K562 (cell line): ENCODE data around the gene UBXN1.

Source experiments
- FIP1L1 ChIP-seq: fragments of 200-400 bp; formaldehyde crosslinking; IDR thresholded peaks from 2 replicates; pipeline ENCODE4 v1.6.1; 2018; ENCODE audit warnings: mild to moderate bottlenecking, low read depth, low read length; ENCODE audit not compliant: poor library complexity, severe bottlenecking
- RAD21 ChIP-seq, 2 experiments: fragments of 250-450 bp in 1 of 2; fragments of 450-650 bp in 1 of 2; sonication (Bioruptor Pico) in 1 of 2; formaldehyde crosslinking in 1 of 2; IDR thresholded peaks in 1 of 2; conservative IDR thresholded peaks in 1 of 2; 2 replicates each; pipeline versions ENCODE4 v1.4.0 to v1.8.0; 2020 to 2022; ENCODE audit warnings: mild to moderate bottlenecking in 2 of 2, moderate library complexity in 1 of 2
- TAF1 ChIP-seq: IDR thresholded peaks from 2 replicates; pipeline ENCODE4 v1.6.1; 2011; ENCODE audit warnings: mild to moderate bottlenecking, low read length, moderate library complexity; ENCODE audit not compliant: insufficient read depth, control insufficient read depth, severe bottlenecking; ENCODE audit errors: extremely low read depth
- YY1 ChIP-seq, 3 experiments: IDR thresholded peaks; 2 replicates each; pipeline ENCODE4 v1.6.1; 2011; ENCODE audit warnings: low read length in 2 of 3, mild to moderate bottlenecking in 2 of 3, moderate library complexity in 2 of 3, borderline replicate concordance in 1 of 3, control low read depth in 1 of 3, low read depth in 1 of 3; ENCODE audit not compliant: insufficient read depth in 3 of 3, insufficient replicate concordance in 2 of 3, control insufficient read depth in 1 of 3, insufficient read length in 1 of 3; ENCODE audit errors: extremely low read depth in 1 of 3
- ZNF263 ChIP-seq: sonication (generic); formaldehyde crosslinking; IDR thresholded peaks from 2 replicates; pipeline ENCODE4 v1.8.0; 2022; ENCODE audit warnings: mild to moderate bottlenecking, missing genetic modification reagents, borderline replicate concordance
- TF ChIP-seq, protein P1 (sequence below): sonication (generic); formaldehyde crosslinking; IDR thresholded peaks from 2 replicates; pipeline ENCODE4 v1.8.0; 2023; ENCODE audit warnings: mild to moderate bottlenecking, missing genetic modification reagents
- TF ChIP-seq, protein P2 (sequence below): sonication (generic); formaldehyde crosslinking; IDR thresholded peaks from 2 replicates; pipeline ENCODE4 v1.8.0; 2022; ENCODE audit warnings: mild to moderate bottlenecking, missing genetic modification reagents

DNA sequence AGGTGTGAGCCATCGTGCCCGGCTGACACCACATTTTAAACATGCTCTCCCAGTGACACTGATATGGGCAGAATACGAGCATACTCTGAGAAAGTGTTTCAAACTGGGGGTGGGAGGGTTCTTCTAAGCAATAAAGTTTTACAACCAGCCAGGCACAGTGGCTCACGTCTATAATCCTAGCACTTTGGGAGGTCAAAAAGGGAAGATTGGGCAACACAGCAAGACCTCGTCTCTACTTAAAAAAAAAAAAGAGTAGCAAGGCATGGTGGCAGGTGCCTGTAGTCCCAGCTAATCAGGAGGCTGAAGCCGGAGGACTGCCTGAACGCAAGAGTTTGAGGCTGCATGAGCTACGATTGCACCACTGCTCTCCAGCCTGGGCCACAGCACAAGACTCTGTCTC lies 34.7 kb downstream of the UBXN1 start:
- no peak for TF ChIP-seq FIP1L1
- TF ChIP-seq YY1 (IDR thresholded peaks at IDR 0.05; ENCODE audit: borderline replicate concordance in 1 of 3, control insufficient read depth in 1 of 3, extremely low read depth in 1 of 3, insufficient read depth in 3 of 3, insufficient read length in 1 of 3, insufficient replicate concordance in 2 of 3, low read depth in 1 of 3, low read length in 2 of 3), result no peak
- no peak for TF ChIP-seq ZNF263 (CRISPR knock-in tag)
- no peak for TF ChIP-seq RAD21 (CRISPR knock-in tag; conservative IDR thresholded peaks at IDR 0.05 in 1 of 2, IDR thresholded peaks at IDR 0.05 in 1 of 2)
- TF ChIP-seq, protein P1, sequence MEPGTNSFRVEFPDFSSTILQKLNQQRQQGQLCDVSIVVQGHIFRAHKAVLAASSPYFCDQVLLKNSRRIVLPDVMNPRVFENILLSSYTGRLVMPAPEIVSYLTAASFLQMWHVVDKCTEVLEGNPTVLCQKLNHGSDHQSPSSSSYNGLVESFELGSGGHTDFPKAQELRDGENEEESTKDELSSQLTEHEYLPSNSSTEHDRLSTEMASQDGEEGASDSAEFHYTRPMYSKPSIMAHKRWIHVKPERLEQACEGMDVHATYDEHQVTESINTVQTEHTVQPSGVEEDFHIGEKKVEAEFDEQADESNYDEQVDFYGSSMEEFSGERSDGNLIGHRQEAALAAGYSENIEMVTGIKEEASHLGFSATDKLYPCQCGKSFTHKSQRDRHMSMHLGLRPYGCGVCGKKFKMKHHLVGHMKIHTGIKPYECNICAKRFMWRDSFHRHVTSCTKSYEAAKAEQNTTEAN (CRISPR knock-in tag), result no peak
- TF ChIP-seq TAF1, result no peak
- TF ChIP-seq, protein P2, sequence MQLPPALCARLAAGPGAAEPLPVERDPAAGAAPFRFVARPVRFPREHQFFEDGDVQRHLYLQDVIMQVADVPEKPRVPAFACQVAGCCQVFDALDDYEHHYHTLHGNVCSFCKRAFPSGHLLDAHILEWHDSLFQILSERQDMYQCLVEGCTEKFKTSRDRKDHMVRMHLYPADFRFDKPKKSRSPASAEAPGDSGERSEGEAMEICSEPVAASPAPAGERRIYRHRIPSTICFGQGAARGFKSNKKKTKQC (CRISPR knock-in tag), result no peak
